Suprapubic skin (tissue), 4 donors: Measurements from ENCODE around the gene MBOAT2.

Experiments
- POLR2A ChIP-seq, 2 donors: fragments of 450-650 bp; IDR thresholded peaks; one replicate each; pipeline ENCODE4 v1.6.1; 2017; ENCODE audit warnings: antibody characterized with exemption in 2 of 2, mild to moderate bottlenecking in 2 of 2, moderate library complexity in 2 of 2
- POLR2AphosphoS5 ChIP-seq, 3 donors: sonication (generic); formaldehyde crosslinking; IDR thresholded peaks; one replicate each; pipeline ENCODE4 v1.6.1; 2017; ENCODE audit warnings: antibody characterized with exemption in 3 of 3
- TF ChIP-seq, protein P1 (sequence below), 2 donors: fragments of 200-600 bp in 1 of 2; fragments of 450-650 bp in 1 of 2; sonication (generic) in 1 of 2; IDR thresholded peaks; one replicate each; pipeline ENCODE4 v1.5.1; 2016 to 2019; ENCODE audit warnings: antibody characterized with exemption in 2 of 2, mild to moderate bottlenecking in 1 of 2, moderate library complexity in 1 of 2

DNA sequence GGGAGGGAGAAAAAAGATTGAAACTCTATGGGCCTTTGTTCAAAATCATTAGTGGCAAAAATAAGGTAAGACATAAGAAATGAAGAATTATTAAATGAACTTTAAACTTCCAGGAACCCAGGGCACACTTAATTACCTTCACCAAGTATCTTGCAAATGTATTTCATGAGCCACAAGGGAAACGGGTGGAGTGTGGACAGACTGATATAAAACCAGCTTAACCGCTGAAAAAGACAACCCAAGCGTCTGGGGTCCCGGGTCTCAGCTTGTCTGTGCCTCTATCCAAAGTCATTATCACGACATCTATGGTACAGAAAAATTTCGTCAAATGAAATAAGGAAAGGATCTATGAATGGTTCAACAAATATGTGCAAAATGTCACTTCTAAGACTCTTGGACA lies 13.9 kb upstream of the MBOAT2 start:
- no peak for TF ChIP-seq POLR2AphosphoS5 (IDR thresholded peaks at IDR 0.05)
- no peak for TF ChIP-seq POLR2A (IDR thresholded peaks at IDR 0.05)
- TF ChIP-seq, protein P1, sequence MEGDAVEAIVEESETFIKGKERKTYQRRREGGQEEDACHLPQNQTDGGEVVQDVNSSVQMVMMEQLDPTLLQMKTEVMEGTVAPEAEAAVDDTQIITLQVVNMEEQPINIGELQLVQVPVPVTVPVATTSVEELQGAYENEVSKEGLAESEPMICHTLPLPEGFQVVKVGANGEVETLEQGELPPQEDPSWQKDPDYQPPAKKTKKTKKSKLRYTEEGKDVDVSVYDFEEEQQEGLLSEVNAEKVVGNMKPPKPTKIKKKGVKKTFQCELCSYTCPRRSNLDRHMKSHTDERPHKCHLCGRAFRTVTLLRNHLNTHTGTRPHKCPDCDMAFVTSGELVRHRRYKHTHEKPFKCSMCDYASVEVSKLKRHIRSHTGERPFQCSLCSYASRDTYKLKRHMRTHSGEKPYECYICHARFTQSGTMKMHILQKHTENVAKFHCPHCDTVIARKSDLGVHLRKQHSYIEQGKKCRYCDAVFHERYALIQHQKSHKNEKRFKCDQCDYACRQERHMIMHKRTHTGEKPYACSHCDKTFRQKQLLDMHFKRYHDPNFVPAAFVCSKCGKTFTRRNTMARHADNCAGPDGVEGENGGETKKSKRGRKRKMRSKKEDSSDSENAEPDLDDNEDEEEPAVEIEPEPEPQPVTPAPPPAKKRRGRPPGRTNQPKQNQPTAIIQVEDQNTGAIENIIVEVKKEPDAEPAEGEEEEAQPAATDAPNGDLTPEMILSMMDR (IDR thresholded peaks at IDR 0.05): no peak
